NOMO-1 treated with DMSO at 0.1 percent for 48 hours (cell line): ENCODE measurements around the gene ARHGAP15.
"Not testable (repeated sequence)": the region's sequence is repeated elsewhere in the genome, so short reads cannot be mapped to it uniquely, and the experiment has no call there.

Experiments used
- DNase-seq: peaks from one replicate; lab custom pipeline; 2025; ENCODE audit not compliant: unreplicated experiment; lab: John Stamatoyannopoulos, UW

The ARHGAP15 gene

DNA sequence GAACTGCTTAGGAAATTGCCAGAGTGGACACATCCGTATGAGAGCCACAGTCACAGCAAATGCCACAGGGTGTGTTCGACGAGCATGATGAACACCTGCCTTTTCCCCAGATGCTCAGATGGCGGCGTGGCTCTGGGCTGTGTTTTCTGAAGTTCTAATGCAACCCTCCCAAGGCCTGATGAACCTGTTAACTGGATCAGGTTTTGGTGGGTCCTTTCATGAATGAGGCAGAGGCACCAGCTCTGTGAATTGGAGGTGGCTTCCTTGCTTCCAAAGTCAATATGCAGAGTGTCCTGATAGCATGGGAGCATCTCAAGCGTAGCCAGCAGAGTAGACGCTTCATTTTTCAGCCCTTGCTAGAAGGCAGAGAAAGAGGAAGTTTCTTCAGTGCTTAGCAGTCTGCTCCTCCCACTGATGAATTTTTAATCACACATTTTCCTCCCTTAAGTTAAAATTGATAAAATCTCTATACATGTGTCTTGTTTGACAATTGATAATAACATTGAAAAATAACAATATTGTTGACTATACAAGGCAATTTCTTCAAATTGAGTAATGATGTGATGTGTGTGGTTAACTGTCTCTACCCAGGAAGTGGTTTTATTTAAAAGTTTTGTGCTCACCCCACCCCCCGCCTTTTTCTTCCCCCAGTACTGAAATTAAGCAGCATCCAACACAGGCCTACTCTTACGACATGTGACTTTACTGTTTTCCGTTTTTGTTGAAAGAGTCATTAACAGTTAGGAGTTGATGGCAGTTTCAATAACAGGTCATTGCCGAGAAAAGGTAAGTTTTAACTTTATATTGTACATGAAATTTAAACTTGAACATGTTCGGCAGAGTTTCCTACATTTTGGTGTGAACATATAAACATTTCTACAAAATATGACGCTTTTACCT, at the start of gene ARHGAP15:
Gene ARHGAP15, plus strand, starts transcription at position 739 of the 900 bp plus-strand sequence.
- peak; percentile 95 for DNase-seq

DNA sequence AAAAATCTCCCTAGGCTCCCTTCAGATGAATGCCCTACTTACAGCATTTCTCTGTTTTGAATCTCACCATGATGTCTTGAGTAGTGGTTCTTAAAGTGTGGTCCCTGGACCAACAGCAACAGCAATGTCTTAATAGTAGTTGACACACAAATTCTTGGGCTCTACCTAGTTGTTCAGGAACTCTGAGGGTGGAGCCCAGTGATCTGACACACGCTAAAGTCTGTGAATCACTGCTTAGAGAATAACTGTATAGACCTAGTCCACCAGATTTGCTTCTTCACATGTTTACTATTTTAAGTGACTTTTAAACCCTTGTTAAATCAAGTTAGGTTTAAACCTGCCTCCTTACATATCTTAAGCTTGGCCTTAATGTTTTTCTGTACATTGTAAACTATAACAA, 47.6 kb upstream of the ARHGAP15 start:
- no peak for DNase-seq

DNA sequence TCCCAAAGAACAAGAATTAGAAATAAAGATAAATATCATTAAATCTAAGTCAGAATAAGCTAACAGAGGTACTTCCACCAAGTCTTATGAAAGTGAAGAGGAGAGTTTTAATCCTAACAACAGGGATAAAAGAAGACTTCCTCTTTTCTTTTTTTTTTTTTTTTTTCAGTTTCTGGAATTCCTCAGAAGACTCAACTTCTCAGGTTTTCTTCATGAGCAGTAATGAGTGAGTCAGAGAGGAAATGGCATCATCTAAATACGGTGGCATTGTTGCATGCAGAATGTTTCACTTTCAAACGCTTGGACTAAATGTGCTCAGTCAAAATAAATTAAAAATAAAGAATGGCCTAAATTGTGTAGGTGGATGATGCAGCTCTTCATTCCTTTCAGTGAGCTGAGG, 45.6 kb upstream of the ARHGAP15 start:
- peak; percentile 79 for DNase-seq

DNA sequence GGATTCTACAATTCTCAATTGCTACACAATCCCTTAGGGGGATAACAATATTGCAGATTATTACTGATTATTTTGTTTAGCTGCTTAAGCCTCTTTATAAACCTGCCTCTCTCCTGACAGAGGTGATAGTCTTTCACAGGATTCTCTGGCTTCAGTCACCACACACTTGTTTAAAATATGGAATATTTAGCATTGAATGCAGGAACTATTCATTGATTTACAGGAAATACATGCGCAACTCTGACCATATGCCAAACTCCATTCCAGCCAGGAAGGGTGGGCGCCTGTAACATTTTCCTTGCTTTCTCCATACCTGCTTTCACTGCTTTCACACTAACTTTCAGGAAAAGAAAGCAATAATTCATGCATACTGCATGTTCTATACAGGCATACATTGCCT, 44.8 kb upstream of the ARHGAP15 start:
- no peak for DNase-seq

DNA sequence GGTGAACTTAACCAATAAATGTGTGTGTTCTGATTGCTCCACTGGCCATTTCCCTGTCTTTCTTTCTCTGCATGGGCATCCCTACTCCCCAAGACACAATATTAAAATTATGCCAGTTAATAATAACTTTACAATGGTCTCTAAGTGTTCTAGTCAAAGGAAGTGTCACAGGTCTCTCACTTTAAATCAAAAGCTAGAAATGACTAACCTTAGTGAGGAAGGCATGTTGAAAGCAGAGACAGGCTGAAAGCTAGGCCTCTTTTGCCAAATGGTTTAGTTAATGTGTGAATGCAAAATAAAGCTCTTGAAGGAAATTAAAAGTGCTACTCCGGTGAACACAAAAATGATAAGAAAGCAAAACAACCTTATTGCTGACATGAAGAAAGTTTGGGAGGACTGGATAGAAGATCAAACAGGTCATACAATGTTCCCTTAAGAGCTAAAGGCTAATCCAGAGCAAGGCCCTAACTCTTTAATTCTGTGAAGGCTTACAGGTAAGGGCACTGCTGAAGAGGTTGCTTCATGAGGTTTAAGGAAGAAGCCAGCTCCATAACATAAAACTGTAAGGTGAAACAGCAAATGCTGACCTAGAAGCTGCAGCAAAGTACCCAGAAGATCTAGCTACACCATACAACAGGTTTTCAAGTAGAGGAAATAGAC, 44.0 kb upstream of the ARHGAP15 start:
- DNase-seq: no peak

DNA sequence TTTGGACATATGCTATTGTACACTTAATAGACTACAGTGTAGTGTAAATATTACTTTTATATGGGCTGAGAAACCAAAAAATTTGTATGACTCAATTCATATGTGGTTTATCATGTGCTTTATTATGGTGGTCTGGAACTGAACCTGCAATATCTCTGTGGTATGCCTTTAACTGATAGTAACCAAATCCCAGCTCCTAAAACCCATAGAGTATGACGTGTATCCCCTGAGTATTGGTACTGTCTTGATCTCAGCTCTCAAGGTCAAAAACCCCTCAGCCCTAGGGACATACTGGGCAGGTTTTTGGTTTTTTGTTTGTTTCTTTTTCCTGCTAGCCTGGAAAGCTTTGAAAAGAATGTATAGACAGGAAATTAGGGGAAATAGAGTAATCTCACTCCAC, 42.2 kb upstream of the ARHGAP15 start:
- DNase-seq: no peak

DNA sequence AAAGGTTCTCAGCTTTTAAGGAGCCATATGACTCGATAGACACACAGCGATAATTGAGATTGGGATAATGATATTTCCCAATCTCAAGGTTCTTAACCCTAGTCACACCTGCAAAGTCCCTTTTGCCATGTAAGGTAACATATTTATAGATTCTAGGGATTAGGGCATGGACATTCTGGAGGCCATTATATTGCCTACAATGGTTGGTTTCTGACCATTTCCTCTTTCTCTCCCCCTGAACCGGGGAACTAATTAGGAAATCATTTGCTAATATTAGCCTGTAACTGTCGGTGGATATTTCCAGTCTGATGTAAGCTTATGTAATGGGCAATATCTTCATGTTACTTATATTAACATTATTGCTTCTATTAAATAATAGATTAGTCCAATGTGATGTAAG, 40.8 kb upstream of the ARHGAP15 start:
- DNase-seq: peak; percentile 24

DNA sequence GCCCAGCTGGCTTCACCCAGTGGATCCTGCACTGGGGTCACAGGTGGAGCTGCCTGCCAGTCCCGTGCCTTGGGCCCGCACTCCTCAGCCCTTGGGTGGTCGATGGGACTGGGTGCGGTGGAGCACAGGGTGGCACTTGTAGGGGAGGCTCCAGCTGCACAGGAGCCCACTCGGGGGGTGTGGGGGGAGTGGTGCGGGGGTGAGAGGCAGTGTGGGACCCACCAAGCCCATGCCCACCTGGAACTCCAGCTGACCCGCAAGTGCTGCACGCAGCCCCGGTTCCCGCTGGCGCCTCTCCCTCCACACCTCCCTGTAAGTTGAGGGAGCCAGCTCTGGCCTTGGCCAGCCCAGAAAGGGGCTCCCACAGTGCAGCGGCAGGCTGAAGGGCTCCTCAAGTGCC, 39.7 kb upstream of the ARHGAP15 start:
- DNase-seq: not testable (repeated sequence)

DNA sequence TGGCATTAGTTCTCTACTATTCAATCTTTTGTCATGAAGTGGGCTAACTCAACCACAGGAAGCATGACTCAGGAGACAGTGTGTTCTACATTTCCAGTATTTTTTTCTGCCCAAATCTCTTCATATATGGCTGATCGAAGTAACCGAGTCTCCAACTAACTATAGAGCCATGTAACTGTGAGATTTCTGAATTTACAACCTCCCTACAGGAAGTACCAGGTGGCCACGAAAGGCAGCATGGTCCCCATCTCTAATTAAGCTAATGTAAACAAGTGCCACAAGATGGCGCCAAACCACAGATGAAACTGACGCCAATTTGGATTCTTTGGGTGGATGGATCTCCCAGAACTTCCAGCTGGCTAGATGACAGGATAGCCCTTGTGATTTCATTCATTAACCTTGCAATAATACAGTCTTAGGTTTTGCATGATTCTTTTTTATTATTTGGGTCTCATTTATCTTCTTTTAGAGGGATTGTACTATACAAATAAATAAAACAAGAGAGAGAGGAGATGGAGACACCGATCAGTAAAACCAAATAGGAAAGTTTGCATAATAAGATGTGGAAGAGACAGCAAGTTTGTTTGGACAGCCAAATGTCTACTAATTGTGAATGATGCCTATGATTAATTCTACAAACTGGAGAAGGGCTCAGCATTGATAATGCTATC, 18.3 kb upstream of the ARHGAP15 start:
- DNase-seq: peak; percentile 82

DNA sequence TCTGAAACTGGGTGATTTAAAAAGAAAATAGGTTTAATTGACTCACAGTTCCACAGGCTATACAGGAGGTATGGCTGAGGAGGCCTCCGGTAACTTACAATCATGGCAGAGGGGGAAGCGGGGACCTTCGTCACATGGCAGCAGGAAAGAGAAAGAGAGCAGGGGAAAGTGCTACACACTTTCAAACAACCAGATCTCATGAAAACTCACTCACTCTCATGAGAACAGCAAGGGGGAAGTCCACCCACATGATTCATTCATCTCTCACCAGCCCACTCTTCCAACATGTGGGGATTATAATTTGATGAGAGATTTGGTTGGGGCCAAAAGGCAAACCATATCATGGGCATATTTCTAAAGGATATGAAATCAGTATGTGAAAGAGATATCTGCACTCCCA, 12.0 kb upstream of the ARHGAP15 start:
- DNase-seq: no peak

DNA sequence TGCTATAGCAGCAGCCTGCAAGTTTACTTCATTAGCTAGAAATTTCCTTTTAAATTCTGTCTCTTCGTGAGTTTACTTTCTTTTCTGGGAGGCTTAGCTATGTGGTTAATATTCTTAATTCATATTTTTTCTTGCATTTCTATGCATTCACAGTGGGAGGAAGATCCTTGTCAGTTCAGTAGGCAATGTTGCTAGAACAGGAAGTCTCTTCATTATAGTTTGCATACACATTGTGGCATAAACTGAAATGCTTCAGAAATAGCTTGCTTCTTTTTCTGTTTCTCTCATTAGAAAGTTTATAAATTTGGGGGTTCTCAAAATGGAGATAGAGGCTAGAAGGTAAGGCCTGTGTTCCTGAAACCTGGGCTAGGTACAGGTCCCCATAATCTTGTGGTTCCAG, 8.1 kb upstream of the ARHGAP15 start:
- DNase-seq: no peak

DNA sequence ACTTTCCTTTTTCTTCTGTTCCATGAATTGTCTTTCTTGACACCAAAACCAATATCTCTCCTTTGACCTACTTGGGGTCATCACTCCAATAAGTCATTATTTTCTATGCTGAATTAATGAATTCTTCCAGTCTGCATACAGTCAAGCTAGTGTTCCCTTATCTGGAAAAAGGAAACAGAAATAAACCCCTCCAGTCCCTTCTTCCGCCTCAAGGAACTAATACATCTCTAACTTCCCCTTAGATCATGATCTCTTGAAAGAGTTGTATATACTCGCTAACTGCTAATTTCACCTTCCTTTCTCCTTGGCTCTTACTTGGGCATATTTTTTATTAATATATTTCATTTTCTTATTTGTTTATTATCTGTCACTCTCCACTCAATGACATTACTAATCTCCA, 7.3 kb upstream of the ARHGAP15 start:
- DNase-seq: peak; percentile 46

DNA sequence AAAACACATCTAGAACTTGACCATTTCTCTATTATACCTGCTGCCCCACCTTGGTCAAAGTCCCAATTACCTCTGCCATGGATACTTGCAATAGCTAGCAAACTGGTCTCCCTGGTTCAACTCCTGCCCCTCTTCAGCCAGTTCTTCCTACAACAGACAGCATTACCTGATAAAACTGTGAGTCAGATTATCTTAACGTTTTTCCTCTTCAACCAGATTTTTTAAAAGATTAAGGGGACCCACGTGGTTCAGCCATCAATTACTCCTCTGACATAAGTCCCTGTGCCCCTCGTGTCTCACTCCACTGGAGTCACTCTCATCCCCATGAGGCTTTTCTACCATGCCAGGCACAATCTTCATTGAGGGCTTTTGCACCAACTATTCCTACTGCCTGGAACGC, 5.3 kb upstream of the ARHGAP15 start:
- DNase-seq: no peak

DNA sequence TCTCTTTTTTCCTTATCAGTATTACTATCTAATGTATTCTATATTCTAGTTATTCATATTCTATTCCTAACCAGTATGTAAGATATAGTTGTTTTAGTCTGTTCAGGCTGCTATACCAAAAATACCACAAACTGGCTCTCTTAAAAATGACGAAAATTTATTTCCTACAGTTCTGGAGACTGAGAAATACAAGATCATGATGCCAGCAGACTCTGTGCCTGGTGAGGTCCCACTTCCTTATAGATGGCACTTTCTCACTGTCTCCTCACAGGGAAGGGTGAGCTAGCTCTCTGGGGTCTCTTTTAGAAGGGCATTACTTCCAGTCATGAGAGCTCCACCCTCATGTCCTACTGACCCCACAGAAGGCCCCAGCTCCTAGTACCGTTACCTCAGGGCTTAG, 4.8 kb upstream of the ARHGAP15 start:
- DNase-seq: peak; percentile 21

DNA sequence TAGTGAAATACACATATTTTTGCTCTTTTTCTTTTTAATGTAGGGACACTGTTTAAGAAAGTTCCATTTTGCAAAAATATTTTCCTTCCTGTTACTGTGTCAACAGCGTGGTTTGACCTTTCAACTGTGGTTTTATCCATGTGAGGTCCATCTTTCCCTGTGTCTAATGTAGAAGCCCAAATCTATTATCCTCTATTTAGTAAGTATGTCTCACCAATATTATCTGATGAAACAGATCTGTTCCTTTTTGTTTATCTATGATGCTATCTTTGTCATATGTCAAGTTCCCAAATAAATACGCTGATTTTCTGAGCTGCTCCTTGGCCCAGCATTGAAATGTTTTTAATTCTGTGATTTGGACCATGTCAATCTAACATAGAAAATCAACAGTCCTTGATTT, 3.5 kb upstream of the ARHGAP15 start:
- no peak for DNase-seq

DNA sequence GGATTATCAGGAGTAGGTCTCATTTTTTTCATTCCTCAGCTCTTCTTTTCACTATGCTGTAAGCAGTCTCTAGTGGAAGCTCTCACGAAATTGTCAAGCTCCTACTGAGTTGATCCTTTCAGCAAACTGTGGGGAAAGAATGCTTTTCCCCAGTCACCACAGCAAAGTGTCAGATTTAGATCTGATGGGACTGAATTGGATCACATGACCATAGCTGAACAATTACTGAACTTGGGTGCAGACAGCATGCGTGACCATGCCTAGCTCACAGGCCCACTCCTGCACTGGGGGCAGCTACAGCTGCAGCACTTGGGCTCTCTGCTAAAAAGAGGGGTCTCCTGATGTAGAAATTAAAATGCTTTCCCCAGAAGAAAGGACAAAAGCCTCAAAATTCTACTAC, 3.1 kb downstream of the ARHGAP15 start:
- DNase-seq: peak; percentile 31

DNA sequence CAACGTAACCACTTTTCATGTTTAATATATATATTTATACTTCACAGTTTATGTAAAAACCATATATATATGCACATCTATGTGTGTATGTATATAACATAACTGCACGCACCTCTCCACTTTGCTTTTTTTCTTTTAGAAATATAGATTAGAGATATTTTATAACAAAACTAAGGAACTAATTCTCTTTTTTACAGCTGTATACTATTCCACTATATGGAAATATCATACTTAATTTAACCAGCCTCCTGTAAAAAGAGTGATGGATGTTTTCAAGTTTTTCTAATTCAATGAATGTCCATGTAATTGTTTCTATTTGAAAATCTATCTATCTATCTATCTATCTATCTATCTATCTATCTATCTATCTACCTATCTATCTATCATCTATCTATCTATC, 4.6 kb downstream of the ARHGAP15 start:
- no peak for DNase-seq

DNA sequence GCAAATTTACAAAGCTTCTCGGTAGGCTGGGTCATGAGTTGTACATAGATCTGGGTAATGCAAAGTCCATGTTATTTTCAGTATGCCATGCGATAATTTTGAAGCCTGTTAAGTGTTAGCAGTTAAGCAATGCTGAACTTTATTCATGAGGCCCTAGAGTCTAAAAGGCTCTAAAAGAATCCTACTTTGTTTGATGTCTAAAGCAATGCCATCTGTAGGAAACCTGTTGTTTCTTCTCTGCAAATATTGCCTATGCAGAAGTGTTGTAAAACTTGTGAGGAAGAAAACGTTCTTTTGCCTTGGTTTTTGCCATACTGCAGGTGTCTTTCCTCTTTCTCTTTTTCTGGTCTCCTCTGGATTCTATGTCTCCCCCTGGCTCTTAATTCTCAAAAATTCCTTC, 9.1 kb downstream of the ARHGAP15 start:
- no peak for DNase-seq

DNA sequence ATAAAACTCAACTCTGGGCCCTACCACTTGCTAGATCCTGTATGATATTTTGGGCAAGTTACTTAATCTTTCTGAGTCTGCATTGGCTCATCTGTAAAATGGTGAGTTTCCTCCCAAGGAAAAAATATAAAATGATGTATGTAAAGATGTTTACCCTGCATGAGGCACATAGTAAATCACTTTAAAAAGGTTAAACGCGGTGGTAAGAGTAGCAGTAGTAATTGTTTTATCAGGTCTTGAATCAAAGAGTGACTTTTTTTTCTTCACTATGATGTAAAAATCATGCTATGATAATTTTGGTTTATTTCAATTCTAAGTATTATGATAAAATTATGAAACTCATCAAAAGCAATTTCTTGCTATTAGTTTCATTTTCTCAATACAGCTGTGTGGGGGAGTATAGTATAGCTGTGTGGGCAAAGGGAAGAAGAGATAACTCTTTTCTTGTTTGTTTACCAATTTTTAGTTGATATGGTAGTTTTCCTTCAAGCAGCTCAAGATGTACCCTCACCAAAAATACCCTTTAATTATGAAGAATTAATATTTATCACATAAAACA, 10.7 kb downstream of the ARHGAP15 start:
- DNase-seq: no peak

DNA sequence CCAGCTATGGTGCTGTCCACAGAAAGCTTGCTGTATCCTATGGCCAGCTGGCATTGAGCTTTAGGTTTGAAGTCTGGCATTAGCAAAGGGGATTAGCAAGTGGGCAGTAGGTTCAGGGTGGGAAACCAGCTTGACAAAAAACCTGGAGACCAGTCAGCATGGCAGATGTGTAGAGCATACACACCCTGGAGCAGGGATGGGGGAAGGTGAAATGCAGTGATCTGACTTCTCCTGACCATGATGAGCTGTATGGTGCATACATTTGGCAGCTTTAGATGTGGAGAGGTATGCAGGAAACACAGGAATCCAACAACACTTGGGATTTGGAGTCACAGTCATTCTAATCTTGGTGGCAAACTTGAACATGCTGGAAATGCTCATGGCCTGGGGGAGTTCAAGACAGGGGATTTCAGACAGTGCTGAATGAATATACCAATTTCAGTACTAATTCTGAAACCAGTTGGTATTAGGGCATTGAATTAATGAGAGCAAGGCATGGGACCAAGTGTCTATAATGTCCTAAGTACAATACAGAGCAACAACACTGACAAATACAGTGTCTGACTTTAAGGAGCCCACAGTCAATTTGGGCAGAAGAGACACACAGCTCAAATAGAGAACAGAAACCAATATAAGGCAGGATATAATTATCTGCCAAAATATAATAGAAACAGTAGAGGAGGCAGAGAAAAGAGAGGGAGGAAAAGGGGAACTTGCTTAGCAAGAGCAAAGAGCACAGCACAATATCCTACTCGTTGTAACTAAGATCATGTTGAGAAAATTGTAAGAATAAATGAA, 11.8 kb downstream of the ARHGAP15 start:
- DNase-seq: peak; percentile 97

DNA sequence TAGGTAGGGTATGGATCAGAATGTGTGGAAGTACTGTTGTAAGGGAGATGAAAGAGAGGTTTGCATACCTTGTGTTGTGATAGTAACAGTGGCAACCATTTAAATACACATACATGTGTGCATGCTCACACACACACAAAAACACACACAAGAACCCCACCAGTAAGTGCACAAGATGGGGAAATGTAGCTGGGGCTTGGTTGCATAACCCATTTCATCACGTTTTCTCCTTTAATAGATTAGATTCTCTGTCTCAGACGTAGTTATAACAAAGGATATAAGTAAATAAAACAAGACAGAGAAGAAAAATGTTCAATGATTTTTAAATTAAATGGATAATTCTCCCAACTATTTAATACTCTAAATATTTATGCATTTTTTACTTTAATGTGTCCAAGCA, 13.4 kb downstream of the ARHGAP15 start:
- DNase-seq: peak; percentile 54
